ENCODE data around the gene EDIL3. TPM values are rescaled to one million over a fixed set of nuclear protein-coding genes. Genes with fewer than 3 reads are reported as not detected.

EDIL3 gene
- total RNA-seq, 4 donors from 2014 or later, result 0.20 to 1.5 (median 0.75) TPM

DNA sequence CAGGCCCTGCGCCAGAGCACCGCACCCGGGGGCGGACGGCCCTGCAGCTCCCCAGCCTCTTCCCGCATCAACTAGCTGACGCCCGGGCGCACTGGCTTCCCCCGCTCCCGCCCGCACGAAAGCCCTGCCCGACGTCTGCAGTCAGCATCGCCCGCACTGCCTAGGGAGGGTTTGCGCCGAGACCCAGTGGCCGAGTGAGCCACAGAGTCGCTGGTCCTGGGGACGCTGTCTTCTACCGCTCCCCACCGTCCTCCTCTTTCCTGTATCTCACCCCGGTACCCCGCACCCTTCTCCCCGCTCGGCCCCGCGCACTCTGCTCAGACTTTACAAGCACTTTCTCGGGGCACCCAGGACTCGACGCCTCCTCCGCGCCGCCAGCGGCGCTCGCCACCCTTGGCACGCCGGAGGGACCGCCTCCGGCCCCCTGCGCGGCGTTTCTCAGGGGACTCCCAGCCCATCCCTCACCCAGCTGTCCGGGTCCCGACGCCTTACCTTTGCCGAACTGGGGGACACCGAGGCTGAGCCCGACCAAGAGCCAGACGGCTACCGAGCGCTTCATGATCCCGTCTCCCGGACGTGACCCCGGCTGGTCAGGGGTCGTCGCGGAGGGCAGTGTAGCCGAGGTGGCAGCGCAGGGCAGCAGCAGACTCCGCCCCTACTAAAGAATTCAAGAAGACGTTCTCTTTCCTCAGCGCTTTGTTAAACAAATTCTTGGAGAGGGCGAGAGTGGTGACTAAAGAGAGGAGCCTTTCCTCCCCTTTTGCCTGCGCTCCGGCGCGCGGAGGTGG lies 670 bp downstream of the EDIL3 start:
- H3K36me3 ChIP-seq, result no peaks in the 10 kb centered on the region
- TF ChIP-seq POLR2A (IDR thresholded peaks at IDR 0.05), result no peak
- TF ChIP-seq, protein P1, sequence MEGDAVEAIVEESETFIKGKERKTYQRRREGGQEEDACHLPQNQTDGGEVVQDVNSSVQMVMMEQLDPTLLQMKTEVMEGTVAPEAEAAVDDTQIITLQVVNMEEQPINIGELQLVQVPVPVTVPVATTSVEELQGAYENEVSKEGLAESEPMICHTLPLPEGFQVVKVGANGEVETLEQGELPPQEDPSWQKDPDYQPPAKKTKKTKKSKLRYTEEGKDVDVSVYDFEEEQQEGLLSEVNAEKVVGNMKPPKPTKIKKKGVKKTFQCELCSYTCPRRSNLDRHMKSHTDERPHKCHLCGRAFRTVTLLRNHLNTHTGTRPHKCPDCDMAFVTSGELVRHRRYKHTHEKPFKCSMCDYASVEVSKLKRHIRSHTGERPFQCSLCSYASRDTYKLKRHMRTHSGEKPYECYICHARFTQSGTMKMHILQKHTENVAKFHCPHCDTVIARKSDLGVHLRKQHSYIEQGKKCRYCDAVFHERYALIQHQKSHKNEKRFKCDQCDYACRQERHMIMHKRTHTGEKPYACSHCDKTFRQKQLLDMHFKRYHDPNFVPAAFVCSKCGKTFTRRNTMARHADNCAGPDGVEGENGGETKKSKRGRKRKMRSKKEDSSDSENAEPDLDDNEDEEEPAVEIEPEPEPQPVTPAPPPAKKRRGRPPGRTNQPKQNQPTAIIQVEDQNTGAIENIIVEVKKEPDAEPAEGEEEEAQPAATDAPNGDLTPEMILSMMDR (IDR thresholded peaks at IDR 0.05 in 4 of 5, conservative IDR thresholded peaks at IDR 0.05 in 1 of 5), result no peak
- H3K9me3 ChIP-seq, result no peaks in the 10 kb centered on the region
- peaks cover 33 to 49% (median 35%) of the 10 kb centered on the region in 3 donors for H3K27me3 ChIP-seq
- H3K4me3 ChIP-seq, result peak overlapping the region; percentile 28 to 43 (median 40)
- ATAC-seq (no peak), DNase-seq (no peak)
- H3K27ac ChIP-seq, result no peak overlapping the region
- intact Hi-C loops (cut with DNase I; ENCODE audit: low total_unique reads), result no loop called here
- peaks cover 0 to 11% of the 10 kb centered on the region in 2 donors for H3K4me1 ChIP-seq
- in situ Hi-C loops (cut with MboI; ENCODE audit: low sequenced_read_pairs in 4 of 4), result no loop called here

DNA sequence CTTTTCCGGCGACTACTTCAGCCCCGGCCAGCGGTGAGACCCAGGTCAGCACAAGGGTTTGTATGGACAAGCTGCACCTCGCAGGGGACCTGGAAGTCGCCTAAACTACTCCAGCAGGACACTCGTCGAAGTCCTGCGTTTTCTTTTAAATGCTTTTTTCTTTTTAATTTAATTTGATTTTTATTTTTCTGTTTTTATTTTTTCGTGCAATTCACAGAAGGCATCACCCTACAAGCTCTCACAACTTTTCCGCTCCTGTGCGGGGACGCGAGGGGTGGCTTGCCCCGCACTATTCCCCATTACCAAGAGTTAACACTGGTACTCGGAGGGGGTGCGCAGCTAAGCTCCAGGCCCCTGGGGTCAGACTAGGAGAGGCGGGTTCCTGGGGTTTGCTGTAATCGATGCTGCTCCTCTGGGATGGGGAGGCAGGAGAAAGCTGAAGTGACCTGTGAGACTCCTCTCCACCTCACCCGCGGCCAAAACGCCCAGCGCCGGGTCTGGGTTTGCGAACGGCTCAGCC lies 1.3 kb downstream of the EDIL3 start:
- peaks cover 0 to 11% of the 10 kb centered on the region in 2 donors for H3K4me1 ChIP-seq
- ATAC-seq (no peak), DNase-seq (no peak)
- H3K9me3 ChIP-seq, result no peaks in the 10 kb centered on the region
- peaks cover 33 to 51% (median 35%) of the 10 kb centered on the region in 3 donors for H3K27me3 ChIP-seq
- intact Hi-C loops (cut with DNase I; ENCODE audit: low total_unique reads) (no loop called here), in situ Hi-C loops (cut with MboI; ENCODE audit: low sequenced_read_pairs in 4 of 4) (no loop called here)
- no peak overlapping the region for H3K27ac ChIP-seq
- H3K4me3 ChIP-seq, result peak overlapping the region; percentile 28 to 43 (median 40)
- TF ChIP-seq, protein P1 (IDR thresholded peaks at IDR 0.05 in 4 of 5, conservative IDR thresholded peaks at IDR 0.05 in 1 of 5), result no peak
- no peak for TF ChIP-seq POLR2A (IDR thresholded peaks at IDR 0.05)
- no peaks in the 10 kb centered on the region for H3K36me3 ChIP-seq

DNA sequence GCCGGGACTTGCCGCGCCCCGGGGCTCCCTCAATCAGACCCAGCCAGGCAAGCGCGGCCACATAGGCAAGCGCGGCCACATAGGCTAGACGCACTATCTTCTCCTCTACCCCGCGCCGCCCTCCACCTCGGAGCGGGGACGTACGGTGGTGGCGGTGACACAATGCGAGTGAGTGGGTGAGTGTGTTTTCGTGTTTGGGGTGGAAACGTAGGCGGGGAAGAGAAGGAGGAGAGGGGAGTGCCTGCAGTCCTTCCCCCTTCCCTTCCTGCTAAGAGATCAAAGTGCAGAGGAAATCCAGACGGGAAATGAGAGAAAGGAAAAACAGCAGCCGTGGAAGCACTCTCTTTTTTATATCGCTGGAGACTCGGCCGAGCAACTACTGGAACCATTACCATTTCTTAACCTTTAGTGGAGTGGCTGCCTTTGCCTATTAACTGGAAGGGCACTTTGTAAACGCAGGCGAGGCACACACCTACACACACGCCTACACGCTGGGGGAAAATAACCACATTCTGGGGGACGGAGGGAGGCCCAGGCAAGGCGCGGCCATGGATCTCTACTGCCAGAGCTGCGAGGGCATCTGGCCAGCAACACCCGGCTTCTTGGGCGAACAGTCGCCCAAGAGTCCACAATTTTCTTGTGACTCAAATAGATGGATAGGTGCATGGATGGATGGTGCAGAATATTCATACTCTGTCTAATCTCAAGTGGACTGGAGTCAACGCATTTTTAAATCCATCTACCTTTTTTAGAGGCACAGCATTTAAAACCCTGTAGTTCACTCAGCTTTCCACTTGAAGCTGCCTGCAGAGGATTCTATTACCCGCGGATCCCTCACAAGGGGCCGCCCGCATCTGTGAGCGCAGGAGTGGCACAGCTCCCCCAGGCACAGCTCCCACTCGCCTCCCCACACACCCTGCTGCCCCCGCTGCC lies 2.1 kb downstream of the EDIL3 start:
- ATAC-seq (peak in 1 of 2 donors; percentile 12), DNase-seq (no peak)
- Histone ChIP-seq H3K36me3 (no peaks in the 10 kb centered on the region), H3K27ac (no peak overlapping the region), H3K9me3 (no peaks in the 10 kb centered on the region), H3K27me3 (peaks cover 33 to 51% (median 35%) of the 10 kb centered on the region in 3 donors), H3K4me3 (peak overlapping the region; percentile 28 to 43 (median 37)), H3K4me1 (peaks cover 0 to 11% of the 10 kb centered on the region in 2 donors)
- intact Hi-C loops (cut with DNase I; ENCODE audit: low total_unique reads), result no loop called here
- no peak for TF ChIP-seq POLR2A (IDR thresholded peaks at IDR 0.05)
- TF ChIP-seq, protein P1 (IDR thresholded peaks at IDR 0.05 in 4 of 5, conservative IDR thresholded peaks at IDR 0.05 in 1 of 5), result no peak
- in situ Hi-C loops (cut with MboI; ENCODE audit: low sequenced_read_pairs in 4 of 4), result no loop called here

DNA sequence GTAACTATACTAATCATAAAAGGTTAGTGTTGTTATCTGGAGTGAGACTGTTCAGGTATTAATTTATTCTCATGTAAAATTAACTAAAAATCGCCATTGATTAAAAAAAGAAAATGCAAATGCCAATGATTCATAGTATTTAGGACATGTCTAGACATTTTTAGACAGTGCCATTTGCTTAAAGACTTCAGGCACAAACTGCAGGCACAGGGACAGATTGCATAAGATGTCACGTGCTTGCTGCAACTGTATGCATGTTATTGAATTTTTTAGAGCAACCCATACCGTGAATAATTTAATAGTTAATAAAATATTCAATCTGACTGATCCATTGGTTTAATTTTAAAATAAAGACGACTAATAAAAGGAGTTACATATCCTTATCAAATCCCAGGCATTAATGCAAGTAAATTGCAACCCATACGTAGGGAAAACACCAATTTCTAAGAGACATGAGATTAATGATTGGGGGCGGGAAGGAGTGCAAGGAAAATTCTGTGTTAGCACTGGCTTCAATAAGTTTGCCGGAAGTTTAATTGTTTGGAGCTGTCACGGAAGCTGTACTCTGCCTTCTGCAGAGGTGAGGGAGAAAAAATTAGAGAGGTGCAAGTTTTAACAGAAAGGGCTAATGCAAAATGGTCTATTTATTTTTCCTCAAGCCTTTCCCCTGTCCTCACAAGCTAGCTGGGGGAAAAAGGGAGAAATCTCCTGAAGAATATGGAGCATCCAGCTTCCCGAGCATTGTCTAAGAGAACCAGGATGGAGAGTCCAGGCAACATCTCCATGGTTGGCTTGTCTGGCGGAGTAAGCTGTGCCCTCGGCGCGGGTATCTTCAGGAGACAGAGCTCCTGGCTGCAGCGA lies 2.9 kb downstream of the EDIL3 start:
- in situ Hi-C loops (cut with MboI; ENCODE audit: low sequenced_read_pairs in 4 of 4), result no loop called here
- Histone ChIP-seq H3K27me3 (peaks cover 33 to 51% (median 35%) of the 10 kb centered on the region in 3 donors), H3K27ac (no peak overlapping the region), H3K4me3 (peak overlapping the region; percentile 28 to 43 (median 37)), H3K36me3 (no peaks in the 10 kb centered on the region), H3K4me1 (peaks cover 0 to 11% of the 10 kb centered on the region in 2 donors), H3K9me3 (no peaks in the 10 kb centered on the region)
- ATAC-seq, result no peak
- intact Hi-C loops (cut with DNase I; ENCODE audit: low total_unique reads), result no loop called here
- no peak for TF ChIP-seq POLR2A (IDR thresholded peaks at IDR 0.05)
- TF ChIP-seq, protein P1 (IDR thresholded peaks at IDR 0.05 in 4 of 5, conservative IDR thresholded peaks at IDR 0.05 in 1 of 5), result no peak
- DNase-seq, result no peak
